SH-SY5Y (cell line): ENCODE measurements around the gene XRCC5.

Source experiments
- GATA2 ChIP-seq: IDR thresholded peaks from 2 replicates; pipeline ENCODE4 v1.6.1; 2011; ENCODE audit warnings: mild to moderate bottlenecking, low read depth, low read length
- GATA3 ChIP-seq: IDR thresholded peaks from 2 replicates; pipeline ENCODE4 v1.6.1; 2011; ENCODE audit warnings: low read depth, mild to moderate bottlenecking, low read length, moderate library complexity

DNA sequence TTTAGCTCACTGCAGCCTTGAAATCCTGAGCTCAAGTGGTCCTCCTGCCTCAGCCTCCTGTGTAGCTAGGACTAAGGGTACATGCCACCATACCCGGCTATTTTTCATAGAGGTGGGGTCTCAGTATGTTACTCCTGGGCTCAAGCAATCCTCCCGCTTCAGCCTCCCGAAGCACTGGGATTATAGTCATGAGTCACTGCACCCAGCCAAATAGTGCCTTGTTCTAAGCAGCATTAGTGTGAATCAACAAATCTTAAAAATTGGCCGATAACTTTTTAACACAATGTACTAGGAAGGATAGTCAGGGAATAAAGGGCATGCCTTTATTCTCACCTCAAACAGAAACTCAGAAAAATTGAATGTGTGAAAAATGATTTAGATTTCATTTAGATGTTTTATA, 51.6 kb downstream of the XRCC5 start:
- no peak for TF ChIP-seq GATA2
- no peak for TF ChIP-seq GATA3
